CD4-positive, alpha-beta T cell treated with Interleukin-21 for 1 hour (primary cell): Measurements from ENCODE around the gene MXI1.
A peak's percentile ranks its signal among the peaks of the same experiment; 100 is the strongest.

Experiments
- DNase-seq: peaks from one replicate; pipeline ENCODE4 v3.0.0-alpha.2; 2020

The MXI1 gene

GRCh38 chr10:110216942-110217661 lies 9.7 kb downstream of the MXI1 start:
- DNase-seq = no peak

GRCh38 chr10:110217662-110218008 lies 10.2 kb downstream of the MXI1 start:
- no peak for DNase-seq

GRCh38 chr10:110218632-110219031 lies 11.2 kb downstream of the MXI1 start:
- no peak for DNase-seq

- DNase-seq = no peak
Observed at GRCh38 chr10:110219884-110220283, 12.5 kb downstream of the MXI1 start.

GRCh38 chr10:110220398-110220797 lies 13.0 kb downstream of the MXI1 start:
- no peak for DNase-seq

GRCh38 chr10:110221044-110221720 lies 13.8 kb downstream of the MXI1 start:
- no peak for DNase-seq

GRCh38 chr10:110221721-110222261 lies 14.4 kb downstream of the MXI1 start:
- peak; percentile 82 for DNase-seq

GRCh38 chr10:110222641-110223297 lies 15.4 kb downstream of the MXI1 start:
- no peak for DNase-seq

GRCh38 chr10:110223298-110223925 lies 16.0 kb downstream of the MXI1 start:
- no peak for DNase-seq

- no peak for DNase-seq
Observed at GRCh38 chr10:110224992-110225391, 17.6 kb downstream of the MXI1 start.

- no peak for DNase-seq
Observed at GRCh38 chr10:110225441-110225755, 18.0 kb downstream of the MXI1 start.

GRCh38 chr10:110225756-110226542 lies 18.5 kb downstream of the MXI1 start:
- DNase-seq = peak; percentile 92

- peak; percentile 89 for DNase-seq
Observed at GRCh38 chr10:110226543-110226925, 19.1 kb downstream of the MXI1 start.

- peak; percentile 85 for DNase-seq
Observed at GRCh38 chr10:110226926-110227641, 19.7 kb downstream of the MXI1 start.

GRCh38 chr10:110228066-110228465 lies 20.7 kb downstream of the MXI1 start:
- DNase-seq = no peak

GRCh38 chr10:110229155-110229554 lies 21.8 kb downstream of the MXI1 start:
- DNase-seq = no peak

GRCh38 chr10:110233846-110234245 lies 26.4 kb downstream of the MXI1 start:
- no peak for DNase-seq

GRCh38 chr10:110237894-110238480 lies 30.6 kb downstream of the MXI1 start:
- no peak for DNase-seq

- no peak for DNase-seq
Observed at GRCh38 chr10:110239892-110240291, 32.5 kb downstream of the MXI1 start.

- no peak for DNase-seq
Observed at GRCh38 chr10:110241407-110241806, 34.0 kb downstream of the MXI1 start.

- DNase-seq = no peak
Observed at GRCh38 chr10:110241841-110242240, 34.4 kb downstream of the MXI1 start.

- DNase-seq = no peak
Observed at GRCh38 chr10:110242511-110242910, 35.1 kb downstream of the MXI1 start.
